IMR-90 (cell line): ENCODE measurements around the gene CTNS. TPM values are rescaled to one million over a fixed set of nuclear protein-coding genes. Genes with fewer than 3 reads are reported as not detected.

Source experiments
- ATAC-seq: fragments of 200-7000 bp; cut with Tn5 transposase; 2 replicates; pipeline ENCODE4 v1.9.1; 2020; ENCODE audit warnings: low read depth, mild to moderate bottlenecking, moderate library complexity
- BruUV-seq: library from RNA; stranded (reverse); fragments of 400-500 nt; replicated peaks from 2 replicates; lab custom pipeline; 2021; lab: Mats Ljungman, UMichigan
- CTCF ChIA-PET: fragments of 300-600 bp; formaldehyde crosslinking; extraction: SDS; loops from one replicate; lab custom pipeline; 2021; ENCODE audit warnings: antibody characterized with exemption; lab: Yijun Ruan, JAX
- POLR2A ChIA-PET: fragments of 300-600 bp; sonication (Branson Sonifier 250); formaldehyde crosslinking; loops from one replicate; lab custom pipeline; 2022; ENCODE audit warnings: antibody characterized with exemption; ENCODE audit not compliant: unreplicated experiment; lab: Charles Lee
- DNase-seq: peaks from one replicate; pipeline ENCODE4 v3.0.0; 2013
- H2AFZ ChIP-seq: replicated peaks from 2 replicates; pipeline ENCODE3; 2013; ENCODE audit warnings: low read length, mild to moderate bottlenecking; ENCODE audit not compliant: poor library complexity
- H2AK5ac ChIP-seq: 2 replicates; pipeline ENCODE4 v1.6.1; 2013; ENCODE audit warnings: low read depth, low read length, inconsistent platforms
- H2AK9ac ChIP-seq: replicated peaks from 2 replicates; pipeline ENCODE3; 2013; ENCODE audit warnings: mild to moderate bottlenecking, low read depth, low read length, moderate library complexity; ENCODE audit not compliant: poor library complexity
- H2BK120ac ChIP-seq: 2 replicates; pipeline ENCODE4 v1.6.1; 2013; ENCODE audit warnings: low read depth, low read length, inconsistent platforms
- H2BK15ac ChIP-seq: 3 replicates; pipeline ENCODE4 v1.6.1; 2013; ENCODE audit warnings: low read depth, low read length, inconsistent platforms
- H2BK20ac ChIP-seq: 2 replicates; pipeline ENCODE4 v1.6.1; 2013; ENCODE audit warnings: low read depth, mild to moderate bottlenecking, inconsistent platforms, low read length, moderate library complexity
- H2BK5ac ChIP-seq: 2 replicates; pipeline ENCODE4 v1.6.1; 2013; ENCODE audit warnings: mild to moderate bottlenecking, low read depth, low read length, inconsistent platforms; ENCODE audit not compliant: poor library complexity, severe bottlenecking
- H3K14ac ChIP-seq: replicated peaks from 2 replicates; pipeline ENCODE4 v1.6.1; 2013; ENCODE audit warnings: low read depth, low read length, inconsistent platforms
- H3K18ac ChIP-seq: 2 replicates; pipeline ENCODE4 v1.6.1; 2013; ENCODE audit warnings: low read depth, low read length, control low read depth
- H3K23ac ChIP-seq: 2 replicates; pipeline ENCODE4 v1.6.1; 2013; ENCODE audit warnings: low read depth, low read length, inconsistent platforms
- H3K27ac ChIP-seq: 2 replicates; pipeline ENCODE4 v1.5.1; 2013; ENCODE audit warnings: mild to moderate bottlenecking, control low read depth, low read length; ENCODE audit not compliant: insufficient read depth
- H3K27me3 ChIP-seq: 2 replicates; pipeline ENCODE4 v1.6.1; 2013; ENCODE audit warnings: low read length; ENCODE audit not compliant: control insufficient read depth, insufficient read depth
- H3K36me3 ChIP-seq: 2 replicates; pipeline ENCODE4 v1.6.1; 2013; ENCODE audit warnings: low read length, mixed read lengths; ENCODE audit not compliant: control insufficient read depth, insufficient read depth
- H3K4ac ChIP-seq: 2 replicates; pipeline ENCODE4 v1.6.1; 2013; ENCODE audit warnings: low read depth, low read length, inconsistent platforms
- H3K4me1 ChIP-seq: 2 replicates; pipeline ENCODE4 v1.6.1; 2013; ENCODE audit warnings: low read length, mixed read lengths; ENCODE audit not compliant: control insufficient read depth, insufficient read depth
- H3K4me2 ChIP-seq: 2 replicates; pipeline ENCODE4 v1.6.1; 2013; ENCODE audit warnings: low read depth, mild to moderate bottlenecking, control low read depth, low read length, moderate library complexity
- H3K4me3 ChIP-seq: 2 replicates; pipeline ENCODE4 v1.5.1; 2013; ENCODE audit warnings: low read depth, mild to moderate bottlenecking, control low read depth, low read length, moderate library complexity; ENCODE audit not compliant: insufficient read depth
- H3K56ac ChIP-seq: 2 replicates; pipeline ENCODE4 v1.6.1; 2013; ENCODE audit warnings: low read length, inconsistent platforms; ENCODE audit not compliant: insufficient read depth; ENCODE audit errors: extremely low read depth
- H3K79me1 ChIP-seq, 2 experiments: 2 replicates each; pipeline ENCODE4 v1.6.1; 2013; ENCODE audit warnings: low read length in 2 of 2, inconsistent platforms in 1 of 2, low read depth in 1 of 2
- H3K9ac ChIP-seq: 2 replicates; pipeline ENCODE4 v1.6.1; 2013; ENCODE audit warnings: low read depth, low read length, control low read depth
- H3K9me1 ChIP-seq: 2 replicates; pipeline ENCODE4 v1.6.1; 2013; ENCODE audit warnings: low read length, inconsistent platforms; ENCODE audit not compliant: insufficient read depth
- H3K9me3 ChIP-seq: 2 replicates; pipeline ENCODE4 v1.6.1; 2013; ENCODE audit warnings: low read length; ENCODE audit not compliant: control insufficient read depth, insufficient read depth
- H4K20me1 ChIP-seq: 2 replicates; pipeline ENCODE4 v1.6.1; 2013; ENCODE audit warnings: low read length, inconsistent platforms; ENCODE audit not compliant: insufficient read depth
- H4K5ac ChIP-seq: 2 replicates; pipeline ENCODE4 v1.6.1; 2013; ENCODE audit warnings: mild to moderate bottlenecking, low read depth, low read length, control low read depth
- H4K8ac ChIP-seq, 2 experiments: 2 replicates each; pipeline ENCODE4 v1.6.1; 2013; ENCODE audit warnings: low read depth in 2 of 2, low read length in 2 of 2, control low read depth in 1 of 2, inconsistent platforms in 1 of 2
- H4K91ac ChIP-seq: 2 replicates; pipeline ENCODE4 v1.6.1; 2013; ENCODE audit warnings: low read depth, low read length, inconsistent platforms; ENCODE audit not compliant: insufficient read depth
- BHLHE40 ChIP-seq: fragments of 150-350 bp; IDR thresholded peaks from 2 replicates; pipeline ENCODE4 v1.6.1; 2016; ENCODE audit warnings: mild to moderate bottlenecking, low read depth, low read length
- POLR2A ChIP-seq: IDR thresholded peaks from 2 replicates; pipeline ENCODE4 v1.6.1; 2012; ENCODE audit warnings: mild to moderate bottlenecking, low read depth, low read length
- WGBS, 2 experiments: methylation state at CpG; one replicate each; pipeline versions ENCODE4 v1.1.5 to v1.1.7; 2013; ENCODE audit warnings: missing lambda C conversion rate in 2 of 2; ENCODE audit not compliant: insufficient read length in 1 of 2; ENCODE audit errors: extremely low coverage in 2 of 2; 5-methylcytosine and 5-hydroxymethylcytosine counted together
- dilution Hi-C: fragments of 300-500 bp; cut with HindIII; formaldehyde crosslinking; loops from one replicate; pipeline ENCODE4 v1.14.3; 2018; ENCODE audit warnings: low sequenced_read_pairs; ENCODE audit not compliant: unreplicated experiment
- in situ Hi-C: fragments of 300-500 bp; cut with MboI; formaldehyde crosslinking; loops from 3 replicates; pipeline ENCODE4 v1.14.3; 2019; ENCODE audit warnings: low sequenced_read_pairs, inconsistent platforms, mixed read lengths
- intact Hi-C: fragments of 100-400 bp; cut with micrococcal nuclease; formaldehyde crosslinking; loops from 2 replicates; pipeline ENCODE4 v1.10.0; 2022
- polyA plus RNA-seq, 3 experiments: library from polyadenylated mRNA; depleted of rRNA; stranded (reverse); fragments of >200 nt; gene quantifications; 2 replicates each; pipeline ENCODE4 v1.2.3, GENCODE V29; 2012; ENCODE audit warnings: low replicate concordance in 1 of 3
- total RNA-seq: library from RNA; depleted of rRNA; stranded (reverse); fragments of >200 nt; gene quantifications from 2 replicates; pipeline ENCODE4 v1.2.3, GENCODE V29; 2012

The CTNS gene
- total and polyA plus RNA-seq, 2 of the 4 experiments (the other 2 are of a cell fraction), result 4.7 to 5.3 TPM

- WGBS, 2 experiments, result 91% methylated on average over 11 of the region's 33 CpGs; no CpG with 5 or more reads in 1 of the 2 experiments
- Histone ChIP-seq H2AK9ac (no peak overlapping the region), H3K9me3 (no peaks in the 10 kb centered on the region), H3K36me3 (peaks cover 45% of the 10 kb centered on the region), H2BK5ac (no peak overlapping the region), H2BK15ac (no peak overlapping the region), H4K20me1 (peaks cover 60% of the 10 kb centered on the region), H3K27me3 (no peaks in the 10 kb centered on the region), H3K9ac (no peak overlapping the region), H3K4ac (no peak overlapping the region), H2AK5ac (no peak overlapping the region), H3K18ac (no peak overlapping the region), H3K23ac (no peak overlapping the region), H4K5ac (no peak overlapping the region), H3K4me3 (no peak overlapping the region), H2BK20ac (no peak overlapping the region), H3K14ac (no peak overlapping the region), H3K4me1 (peaks cover 19% of the 10 kb centered on the region), H4K8ac (no peak overlapping the region), H3K27ac (no peak overlapping the region), H2AFZ (no peak overlapping the region), H2BK120ac (no peak overlapping the region), H3K56ac (no peak overlapping the region), H4K91ac (no peak overlapping the region), H3K4me2 (no peak overlapping the region), H3K79me1 (peaks cover 0 to 54% of the 10 kb centered on the region in 2 experiments; a peak in 3 of 4 replicates), H3K9me1 (peaks cover 21% of the 10 kb centered on the region)
- no peak for TF ChIP-seq BHLHE40
- no peak for TF ChIP-seq POLR2A
- BruUV-seq, result no TSS peak
- ChIA-PET POLR2A (no interaction called here), CTCF (no interaction called here)
- ATAC-seq, result no peak
- DNase-seq, result no peak
- in situ Hi-C loops, result no loop called here
- intact Hi-C loops, result no loop called here
- dilution Hi-C loops, result no loop called here
Observed at GRCh38 chr17:3663102-3664011, 26.8 kb downstream of the CTNS start.
